Stimulated activated naive B cell treated with anti-CD40 and anti-IgM and Interleukin-4, amounts not matched to agents 10 μg/mL and 1 μg/mL and 100 μg/mL, for 72 hours (primary cell): ENCODE measurements around the gene CPT1C.
A peak's percentile ranks its signal among the peaks of the same experiment; 100 is the strongest.

Experiments
- ATAC-seq, 2 donors: fragments of 150-1000 bp; cut with Tn5 transposase; replicated peaks; 2 replicates each; pipeline ENCODE4 v1.10.0; 2021; ENCODE audit warnings: moderate library complexity in 1 of 2
- DNase-seq: peaks from one replicate; pipeline ENCODE4 v3.0.0; 2021
- H3K27ac Mint-ChIP-seq: one replicate; pipeline ENCODE4 v1.8.0; 2022; ENCODE audit warnings: mild to moderate bottlenecking, mixed read lengths
- H3K27me3 Mint-ChIP-seq, 2 donors: one replicate each; pipeline ENCODE4 v1.8.0; 2022; ENCODE audit warnings: mixed read lengths in 2 of 2
- H3K36me3 Mint-ChIP-seq, 2 donors: one replicate each; pipeline ENCODE4 v1.8.0; 2022; ENCODE audit warnings: mixed read lengths in 2 of 2, mild to moderate bottlenecking in 1 of 2
- H3K4me1 Mint-ChIP-seq, 2 donors: one replicate each; pipeline ENCODE4 v1.8.0; 2022; ENCODE audit warnings: mixed read lengths in 2 of 2, mild to moderate bottlenecking in 1 of 2
- H3K4me3 Mint-ChIP-seq, 2 donors: one replicate each; pipeline ENCODE4 v1.8.0; 2022; ENCODE audit warnings: mild to moderate bottlenecking in 2 of 2, mixed read lengths in 2 of 2, moderate library complexity in 1 of 2
- H3K9me3 Mint-ChIP-seq, 2 donors: one replicate each; pipeline ENCODE4 v1.8.0; 2022; ENCODE audit warnings: mixed read lengths in 2 of 2, mild to moderate bottlenecking in 1 of 2

CPT1C gene

DNA sequence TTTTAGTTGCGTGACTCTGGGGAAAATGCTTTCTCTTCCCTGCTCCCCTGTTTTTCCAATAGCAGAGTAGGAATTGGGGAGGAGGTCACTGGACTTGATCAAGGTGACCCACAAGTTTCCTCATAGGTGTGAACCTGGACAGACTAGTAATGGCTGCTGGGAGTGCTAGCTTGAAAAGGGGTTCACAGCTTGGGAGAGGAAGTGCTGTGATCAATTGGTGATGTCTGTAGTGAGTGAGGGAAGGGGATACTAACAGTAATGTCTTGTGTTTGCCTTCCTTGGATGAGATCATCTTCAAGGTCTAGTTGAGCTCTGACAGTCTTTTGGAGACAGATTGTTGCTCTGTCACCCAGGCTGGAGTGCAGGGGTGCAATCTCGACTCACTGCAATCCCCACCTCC is 23.4 kb upstream of the CPT1C start:
- Mint-ChIP-seq H3K27me3 (no peaks in the 10 kb centered on the region), H3K4me3 (peak overlapping the region; percentile 97), H3K27ac (no peak overlapping the region), H3K4me1 (peaks cover 34 to 56% of the 10 kb centered on the region in 2 donors), H3K9me3 (no peaks in the 10 kb centered on the region), H3K36me3 (peaks cover 26 to 45% of the 10 kb centered on the region in 2 donors)
- ATAC-seq: no peak
- DNase-seq: no peak

GRCh38 chr19:49669516-49669915 is 21.4 kb upstream of the CPT1C start:
- peaks cover 33 to 38% of the 10 kb centered on the region in 2 donors for H3K4me1 Mint-ChIP-seq
- no peaks in the 10 kb centered on the region for H3K9me3 Mint-ChIP-seq
- ATAC-seq (no peak), DNase-seq (no peak)
- no peak overlapping the region for H3K4me3 Mint-ChIP-seq
- no peak overlapping the region for H3K27ac Mint-ChIP-seq
- H3K27me3 Mint-ChIP-seq: no peaks in the 10 kb centered on the region
- peaks cover 23 to 37% of the 10 kb centered on the region in 2 donors for H3K36me3 Mint-ChIP-seq

GRCh38 chr19:49672131-49672919 is 18.6 kb upstream of the CPT1C start:
- peak; percentile 64 for DNase-seq
- H3K4me1 Mint-ChIP-seq: peaks cover 22 to 28% of the 10 kb centered on the region in 2 donors
- ATAC-seq: peak in 1 of 2 donors; percentile 20

GRCh38 chr19:49676136-49676783 is 14.7 kb upstream of the CPT1C start:
- peak; percentile 11 to 19 for ATAC-seq

More at GRCh38 chr19:49672131-49672919, 18.6 kb upstream of the CPT1C start:
- no peaks in the 10 kb centered on the region for H3K9me3 Mint-ChIP-seq
- H3K27me3 Mint-ChIP-seq: no peaks in the 10 kb centered on the region
- peaks cover 17 to 33% of the 10 kb centered on the region in 2 donors for H3K36me3 Mint-ChIP-seq
- H3K4me3 Mint-ChIP-seq: peak overlapping the region in 1 of 2 donors; percentile 14
- H3K27ac Mint-ChIP-seq: peak overlapping the region; percentile 31

DNA sequence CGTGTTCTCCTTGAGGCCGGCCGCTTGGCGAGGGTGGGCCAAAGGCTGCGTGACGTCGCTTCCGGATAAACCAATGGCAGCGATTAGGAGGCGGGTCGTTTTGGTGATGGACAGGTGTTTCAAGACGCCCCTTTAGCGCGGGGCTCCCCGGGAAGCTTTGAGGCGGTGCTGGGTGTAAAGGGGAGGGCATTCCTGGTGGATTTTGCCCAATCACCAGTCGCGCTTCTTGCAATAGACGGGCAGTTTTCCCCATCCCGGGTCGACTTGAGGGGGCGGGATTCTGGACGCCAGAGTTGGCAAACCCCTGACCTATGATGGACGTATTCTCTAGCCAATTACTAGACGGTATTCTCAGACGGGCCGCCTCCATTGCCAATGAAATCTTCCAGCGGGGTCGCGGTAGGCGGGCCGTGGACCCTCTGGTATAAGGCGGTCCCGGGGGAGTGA is 14.1 kb upstream of the CPT1C start:
- H3K4me1 Mint-ChIP-seq: peaks cover 38 to 54% of the 10 kb centered on the region in 2 donors
- H3K27me3 Mint-ChIP-seq: no peaks in the 10 kb centered on the region
- H3K27ac Mint-ChIP-seq: peak overlapping the region; percentile 99
- H3K36me3 Mint-ChIP-seq: peaks cover 16 to 35% of the 10 kb centered on the region in 2 donors
- DNase-seq (peak; percentile 99), ATAC-seq (peak; percentile 73 to 77)
- H3K4me3 Mint-ChIP-seq: peak overlapping the region; percentile 87 to 90
- H3K9me3 Mint-ChIP-seq: no peaks in the 10 kb centered on the region

More at GRCh38 chr19:49676136-49676783, 14.7 kb upstream of the CPT1C start:
- Mint-ChIP-seq H3K4me1 (peaks cover 39 to 56% of the 10 kb centered on the region in 2 donors), H3K9me3 (no peaks in the 10 kb centered on the region), H3K27me3 (no peaks in the 10 kb centered on the region), H3K27ac (peak overlapping the region; percentile 99), H3K36me3 (peaks cover 14 to 34% of the 10 kb centered on the region in 2 donors), H3K4me3 (peak overlapping the region; percentile 87 to 90)
- no peak for DNase-seq

- peaks cover 19 to 33% of the 10 kb centered on the region in 2 donors for H3K36me3 Mint-ChIP-seq
- peak within 1 kb of the TSS; percentile 87 to 90 for H3K4me3 Mint-ChIP-seq
- peak within 1 kb of the TSS; percentile 99 for H3K27ac Mint-ChIP-seq
- peaks cover 33 to 48% of the 10 kb centered on the region in 2 donors for H3K4me1 Mint-ChIP-seq
- ATAC-seq (peak; percentile 13 to 22), DNase-seq (peak; percentile 61)
- H3K27me3 Mint-ChIP-seq: no peaks in the 10 kb centered on the region
- no peaks in the 10 kb centered on the region for H3K9me3 Mint-ChIP-seq
Observed at GRCh38 chr19:49677231-49677900, 13.6 kb upstream of the CPT1C start, which contains the start of gene PRMT1. Gene PRMT1 (plus strand): TSS chr19:49677271. CDS start chr19:49677281, 10 bp downstream.

DNA sequence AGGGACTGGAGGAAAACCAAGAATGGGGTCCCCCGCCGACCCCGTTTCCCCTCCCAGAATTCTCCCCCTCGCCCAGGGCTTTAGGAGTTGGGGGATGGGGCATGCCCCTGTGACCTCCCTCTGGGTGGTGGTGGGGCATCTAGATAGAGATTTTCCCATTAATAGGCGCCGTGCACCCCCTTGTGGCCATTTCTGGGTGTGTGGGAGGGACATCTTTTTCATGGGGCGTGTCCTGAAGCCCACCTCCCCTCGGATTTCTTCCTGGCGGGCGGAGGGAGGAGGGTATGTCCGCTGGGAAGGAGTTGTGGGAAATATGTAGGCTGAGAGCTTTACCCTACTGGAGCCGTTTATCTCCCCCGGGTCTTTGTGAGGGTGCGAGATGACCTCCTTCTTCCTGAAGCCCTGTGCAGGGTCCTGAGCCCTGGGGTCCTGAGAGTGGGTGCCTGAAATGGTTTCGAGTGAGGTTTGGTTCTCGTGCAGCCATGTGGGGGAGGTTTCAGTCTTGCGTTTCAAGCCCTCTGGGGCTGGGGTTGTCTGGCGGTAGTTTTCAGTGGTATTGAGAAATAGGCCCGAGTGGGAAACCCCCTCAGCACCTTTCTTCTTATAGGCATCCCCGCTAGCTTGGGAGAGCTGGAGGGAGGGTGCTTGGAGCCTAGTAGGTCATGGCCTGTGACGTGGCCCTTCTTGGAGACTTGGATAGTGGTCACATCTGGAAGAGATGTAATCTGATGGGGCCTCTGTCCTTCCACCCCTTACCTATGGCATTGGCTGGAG is 12.8 kb upstream of the CPT1C start:
- Mint-ChIP-seq H3K9me3 (no peaks in the 10 kb centered on the region), H3K27me3 (no peaks in the 10 kb centered on the region), H3K27ac (peak overlapping the region; percentile 99), H3K4me1 (peaks cover 32 to 45% of the 10 kb centered on the region in 2 donors), H3K36me3 (peaks cover 20 to 33% of the 10 kb centered on the region in 2 donors), H3K4me3 (peak overlapping the region; percentile 87 to 90)
- DNase-seq: peak; percentile 84
- peak; percentile 44 to 46 for ATAC-seq

- DNase-seq: no peak
- ATAC-seq: no peak
- H3K27me3 Mint-ChIP-seq: no peaks in the 10 kb centered on the region
- H3K27ac Mint-ChIP-seq: peak overlapping the region; percentile 99
- peaks cover 25 to 35% of the 10 kb centered on the region in 2 donors for H3K36me3 Mint-ChIP-seq
- H3K4me3 Mint-ChIP-seq: peak overlapping the region; percentile 87 to 90
- H3K4me1 Mint-ChIP-seq: peaks cover 29 to 52% of the 10 kb centered on the region in 2 donors
- H3K9me3 Mint-ChIP-seq: no peaks in the 10 kb centered on the region
Observed at GRCh38 chr19:49678985-49679770, 11.7 kb upstream of the CPT1C start.

DNA sequence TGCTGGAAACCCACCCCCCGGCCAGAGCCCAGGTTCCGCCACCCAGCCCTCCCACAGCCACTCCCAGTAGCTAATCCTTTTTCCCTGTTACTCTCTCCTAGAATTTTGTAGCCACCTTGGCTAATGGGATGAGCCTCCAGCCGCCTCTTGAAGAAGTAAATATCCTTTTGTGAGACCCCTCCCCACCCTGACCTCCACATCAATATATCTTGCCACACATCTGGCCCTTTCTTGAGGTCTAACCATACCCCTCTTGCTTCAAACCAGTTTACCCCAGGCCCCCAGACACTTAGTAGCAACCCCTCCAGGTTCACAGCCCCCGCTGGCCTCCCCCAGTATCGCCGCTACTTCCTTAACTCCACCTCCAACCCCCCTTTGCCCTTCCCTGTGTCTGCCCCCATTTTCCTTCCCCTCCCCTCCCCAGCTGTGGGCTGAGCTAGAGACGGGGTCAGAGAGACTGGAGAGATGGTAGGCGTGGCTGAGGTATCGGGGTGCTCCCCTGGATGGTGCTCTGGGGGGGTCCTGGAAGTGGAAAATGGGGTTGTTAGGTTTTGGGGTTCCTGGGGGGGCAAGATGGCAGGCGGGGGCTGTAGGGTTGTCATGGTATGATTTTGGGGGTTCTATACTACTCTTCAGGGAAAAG is 11.0 kb upstream of the CPT1C start:
- DNase-seq (no peak), ATAC-seq (no peak)
- Mint-ChIP-seq H3K4me1 (peaks cover 30 to 53% of the 10 kb centered on the region in 2 donors), H3K27ac (peak overlapping the region; percentile 57), H3K9me3 (no peaks in the 10 kb centered on the region), H3K4me3 (peak overlapping the region; percentile 87 to 90), H3K27me3 (no peaks in the 10 kb centered on the region), H3K36me3 (peaks cover 29 to 39% of the 10 kb centered on the region in 2 donors)

- Mint-ChIP-seq H3K36me3 (peaks cover 37 to 47% of the 10 kb centered on the region in 2 donors), H3K27ac (peak overlapping the region; percentile 69), H3K4me1 (peaks cover 33 to 59% of the 10 kb centered on the region in 2 donors), H3K4me3 (peak overlapping the region; percentile 87 to 90), H3K9me3 (no peaks in the 10 kb centered on the region), H3K27me3 (no peaks in the 10 kb centered on the region)
- ATAC-seq: peak; percentile 8
- DNase-seq: peak; percentile 87
Observed at GRCh38 chr19:49680421-49681351, 10.2 kb upstream of the CPT1C start.

DNA sequence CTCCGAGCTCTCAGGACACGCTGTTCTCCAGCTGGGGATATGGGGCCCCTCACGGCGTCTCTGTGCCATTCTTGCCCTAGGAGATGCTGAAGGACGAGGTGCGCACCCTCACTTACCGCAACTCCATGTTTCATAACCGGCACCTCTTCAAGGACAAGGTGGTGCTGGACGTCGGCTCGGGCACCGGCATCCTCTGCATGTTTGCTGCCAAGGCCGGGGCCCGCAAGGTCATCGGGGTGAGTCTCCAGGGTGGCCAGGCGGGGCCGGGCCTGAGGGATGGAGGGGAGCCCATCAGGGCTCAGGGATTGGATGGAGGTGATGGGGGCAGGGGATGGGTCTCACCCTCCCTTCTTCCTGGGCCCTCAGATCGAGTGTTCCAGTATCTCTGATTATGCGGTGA is 9.1 kb upstream of the CPT1C start:
- no peak overlapping the region for H3K27ac Mint-ChIP-seq

GRCh38 chr19:49682274-49682673 is 8.6 kb upstream of the CPT1C start:
- peaks cover 35 to 58% of the 10 kb centered on the region in 2 donors for H3K4me1 Mint-ChIP-seq
- no peaks in the 10 kb centered on the region for H3K27me3 Mint-ChIP-seq
- no peaks in the 10 kb centered on the region for H3K9me3 Mint-ChIP-seq
- H3K36me3 Mint-ChIP-seq: peaks cover 38 to 55% of the 10 kb centered on the region in 2 donors
- DNase-seq (no peak), ATAC-seq (no peak)
- no peak overlapping the region for H3K27ac Mint-ChIP-seq
- no peak overlapping the region for H3K4me3 Mint-ChIP-seq

More for the DNA sequence above, 9.1 kb upstream of the CPT1C start:
- DNase-seq: no peak
- Mint-ChIP-seq H3K4me3 (no peak overlapping the region), H3K4me1 (peaks cover 33 to 54% of the 10 kb centered on the region in 2 donors), H3K27me3 (no peaks in the 10 kb centered on the region), H3K9me3 (no peaks in the 10 kb centered on the region), H3K36me3 (peaks cover 38 to 54% of the 10 kb centered on the region in 2 donors)
- ATAC-seq: no peak
